BE2C (cell line): Measurements from ENCODE around the gene ZNF77.

Experiments
- DNase-seq: peaks from one replicate; pipeline ENCODE4 v3.0.0-alpha.2; 2020
- H3K27me3 ChIP-seq: fragments of 250-450 bp; sonication (Bioruptor Pico); 2 replicates; pipeline ENCODE4 v1.5.1; 2020; ENCODE audit warnings: mild to moderate bottlenecking
- H3K36me3 ChIP-seq: fragments of 250-450 bp; sonication (Bioruptor Pico); 2 replicates; pipeline ENCODE4 v1.5.1; 2020; ENCODE audit warnings: mild to moderate bottlenecking
- H3K4me1 ChIP-seq: fragments of 250-450 bp; sonication (Bioruptor Pico); 2 replicates; pipeline ENCODE4 v1.5.1; 2020
- H3K4me3 ChIP-seq: 2 replicates; pipeline ENCODE4 v1.5.1; 2011; ENCODE audit warnings: low read depth, low read length
- H3K9me3 ChIP-seq: fragments of 250-450 bp; sonication (Bioruptor Pico); 2 replicates; pipeline ENCODE4 v1.5.1; 2020
- CTCF ChIP-seq: IDR thresholded peaks from 2 replicates; pipeline ENCODE4 v1.5.1; 2012; ENCODE audit warnings: mild to moderate bottlenecking, low read depth, low read length

The ZNF77 gene

DNA sequence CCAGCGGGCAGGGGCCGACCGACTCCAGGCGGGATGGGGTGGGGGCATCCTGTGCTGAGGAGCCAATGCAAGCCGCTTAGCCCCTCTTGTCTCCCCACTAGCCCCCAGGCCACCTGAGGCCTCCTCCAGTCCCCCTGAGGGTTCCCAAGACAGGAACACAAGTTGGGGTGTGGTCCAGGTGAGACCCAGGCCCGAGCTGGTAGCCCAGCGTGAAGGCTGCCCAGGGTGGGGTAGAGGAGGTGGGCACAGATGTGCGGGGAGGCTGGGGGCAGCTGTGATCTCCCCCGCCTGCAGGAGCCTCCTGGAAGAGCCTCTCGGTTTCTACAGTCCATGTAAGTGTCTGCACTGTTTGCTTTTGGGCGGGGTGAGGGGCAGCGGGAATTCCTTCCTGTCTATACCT lies 43.0 kb upstream of the ZNF77 start:
- no peaks in the 10 kb centered on the region for H3K27me3 ChIP-seq
- H3K9me3 ChIP-seq: no peaks in the 10 kb centered on the region
- TF ChIP-seq CTCF: no peak
- H3K36me3 ChIP-seq: no peaks in the 10 kb centered on the region
- H3K4me3 ChIP-seq: no peak overlapping the region
- H3K4me1 ChIP-seq: peaks cover 25% of the 10 kb centered on the region
- DNase-seq: no peak

DNA sequence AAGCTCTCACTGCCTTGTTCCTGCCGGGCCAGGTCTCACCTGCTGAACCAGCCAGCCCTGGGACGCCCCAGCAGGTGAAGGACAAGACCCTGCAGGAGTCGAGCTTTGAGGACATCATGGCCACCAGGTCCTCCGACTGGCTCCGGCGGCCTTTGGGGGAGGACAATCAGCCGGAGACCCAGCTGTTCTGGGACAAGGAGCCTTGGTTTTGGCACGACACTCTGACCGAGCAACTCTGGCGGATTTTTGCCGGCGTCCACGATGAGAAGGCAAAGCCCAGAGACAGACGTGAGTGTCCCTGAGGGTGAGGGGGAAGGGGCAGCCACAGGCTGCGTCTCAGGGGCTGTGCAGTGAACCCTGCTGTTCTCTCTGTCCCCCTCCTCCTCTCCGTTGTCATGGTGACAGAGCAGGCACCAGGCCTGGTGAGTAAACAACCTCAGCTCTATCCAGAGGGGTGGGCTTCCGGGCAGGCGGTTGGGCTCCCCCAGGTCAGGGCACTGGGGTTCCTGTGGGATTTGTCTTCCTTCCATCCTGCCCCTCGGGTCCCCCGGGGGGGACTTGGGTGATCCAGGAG lies 42.3 kb upstream of the ZNF77 start:
- peak overlapping the region; percentile 40 for H3K4me3 ChIP-seq
- H3K9me3 ChIP-seq: no peaks in the 10 kb centered on the region
- H3K4me1 ChIP-seq: peaks cover 28% of the 10 kb centered on the region
- H3K27me3 ChIP-seq: no peaks in the 10 kb centered on the region
- no peaks in the 10 kb centered on the region for H3K36me3 ChIP-seq
- peak; percentile 83 for DNase-seq
- no peak for TF ChIP-seq CTCF

DNA sequence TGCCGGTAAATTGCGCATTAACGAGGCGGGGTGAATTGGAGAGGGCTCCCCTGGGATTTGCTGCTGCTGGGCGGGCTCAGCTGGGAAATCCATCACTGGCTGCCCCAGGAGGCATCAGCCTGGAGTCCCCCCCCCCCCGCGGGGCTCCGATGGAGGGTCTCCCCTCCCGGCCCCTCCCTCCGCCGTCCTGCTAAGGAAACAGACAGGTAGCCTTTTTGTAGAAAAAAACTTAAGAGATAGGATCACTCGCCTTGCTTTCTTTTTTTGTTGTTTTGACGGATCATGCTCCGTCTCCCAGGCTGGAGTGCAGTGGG lies 39.4 kb upstream of the ZNF77 start:
- no peak for DNase-seq
- no peak for TF ChIP-seq CTCF
- H3K4me1 ChIP-seq: peaks cover 28% of the 10 kb centered on the region

GRCh38 chr19:2983351-2984214 lies 38.8 kb upstream of the ZNF77 start:
- H3K4me1 ChIP-seq: peaks cover 28% of the 10 kb centered on the region
- peak; percentile 97 for DNase-seq
- H3K4me3 ChIP-seq: peak overlapping the region; percentile 22; the same call in 1 of the 2 replicates

More for the DNA sequence above, 39.4 kb upstream of the ZNF77 start:
- Histone ChIP-seq H3K4me3 (no peak overlapping the region; the same call in 1 of the 2 replicates), H3K27me3 (no peaks in the 10 kb centered on the region), H3K36me3 (no peaks in the 10 kb centered on the region), H3K9me3 (no peaks in the 10 kb centered on the region)

DNA sequence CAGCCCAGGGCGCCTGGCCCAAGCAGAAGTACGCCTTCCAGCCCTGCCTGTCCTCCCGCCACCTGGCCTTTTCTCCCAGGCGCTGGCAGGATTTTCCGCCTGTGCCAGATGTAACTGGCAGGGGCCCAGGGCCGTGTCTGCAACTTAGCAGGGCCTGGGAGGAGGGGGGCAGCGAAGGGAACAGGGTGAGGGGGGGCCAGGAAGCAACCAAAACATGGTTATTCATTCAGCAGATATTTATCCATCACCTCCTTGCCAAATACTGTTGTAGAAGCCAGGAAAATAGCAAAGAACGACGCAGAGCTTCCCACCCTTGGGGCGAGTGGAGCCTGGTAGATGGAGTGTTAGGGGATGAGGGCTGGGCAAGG lies 38.2 kb upstream of the ZNF77 start:
- Histone ChIP-seq H3K36me3 (no peaks in the 10 kb centered on the region), H3K4me1 (peaks cover 30% of the 10 kb centered on the region), H3K4me3 (peak overlapping the region; percentile 22; the same call in 1 of the 2 replicates), H3K27me3 (no peaks in the 10 kb centered on the region), H3K9me3 (no peaks in the 10 kb centered on the region)
- no peak for TF ChIP-seq CTCF
- DNase-seq: peak; percentile 99

More at GRCh38 chr19:2983351-2984214, 38.8 kb upstream of the ZNF77 start:
- H3K9me3 ChIP-seq: no peaks in the 10 kb centered on the region
- no peak for TF ChIP-seq CTCF
- no peaks in the 10 kb centered on the region for H3K36me3 ChIP-seq
- no peaks in the 10 kb centered on the region for H3K27me3 ChIP-seq

DNA sequence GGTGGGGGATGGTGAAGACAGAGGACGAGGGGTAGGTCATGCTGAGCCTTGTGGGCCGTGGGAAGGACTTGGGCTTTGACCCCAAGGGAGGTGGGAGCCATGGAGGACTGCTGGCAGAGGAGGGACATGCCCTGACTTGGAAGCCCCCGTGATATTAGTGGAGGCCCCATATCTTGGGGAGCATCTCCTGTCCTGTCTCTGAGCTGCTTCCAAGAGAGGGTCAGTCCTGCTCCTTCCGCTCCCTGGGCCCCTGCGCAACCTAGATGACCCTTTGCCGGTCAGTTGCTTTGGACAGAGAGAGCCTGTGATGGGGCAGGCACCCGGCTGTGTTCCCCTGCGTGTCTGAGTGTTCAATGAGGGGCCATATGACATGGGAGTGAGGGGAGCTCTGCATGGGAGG lies 37.8 kb upstream of the ZNF77 start:
- Histone ChIP-seq H3K27me3 (no peaks in the 10 kb centered on the region), H3K4me1 (peaks cover 30% of the 10 kb centered on the region), H3K36me3 (no peaks in the 10 kb centered on the region), H3K4me3 (peak overlapping the region; percentile 6; the same call in 1 of the 2 replicates), H3K9me3 (no peaks in the 10 kb centered on the region)
- DNase-seq: no peak
- no peak for TF ChIP-seq CTCF
